Erythroblast (primary cell): ENCODE measurements around the gene EIF5A2.
"Not testable (repeated sequence)": the region's sequence is repeated elsewhere in the genome, so short reads cannot be mapped to it uniquely, and the experiment has no call there.

ENCODE experiments used
- DNase-seq, 2 experiments: peaks; one replicate each; lab custom pipeline; 2025; lab: John Stamatoyannopoulos, UW
- GATA1 ChIP-seq: IDR thresholded peaks from 2 replicates; pipeline ENCODE4 v1.6.1; 2011; ENCODE audit warnings: low read depth, mild to moderate bottlenecking, control low read depth, low read length, moderate library complexity
- POLR2A ChIP-seq: IDR thresholded peaks from 2 replicates; pipeline ENCODE4 v1.6.1; 2011; ENCODE audit warnings: mild to moderate bottlenecking, low read length

EIF5A2 gene

GRCh38 chr3:170908235-170909116, at the start of gene EIF5A2:
Gene EIF5A2, minus strand, starts transcription at chr3:170908637. Its CDS starts 831 bp downstream, at chr3:170907806.
- peak; percentile 79 for TF ChIP-seq POLR2A
- no peak for TF ChIP-seq GATA1
- peak; percentile 95 for DNase-seq

- no peak for DNase-seq
- TF ChIP-seq POLR2A, result no peak
- no peak for TF ChIP-seq GATA1
Measured at GRCh38 chr3:170956647-170957046, 48.2 kb upstream of the EIF5A2 start.

- DNase-seq, result no peak
- no peak for TF ChIP-seq GATA1
- TF ChIP-seq POLR2A, result no peak
Measured at GRCh38 chr3:170953736-170954135, 45.3 kb upstream of the EIF5A2 start.

GRCh38 chr3:170953229-170953628, 44.8 kb upstream of the EIF5A2 start:
- TF ChIP-seq GATA1, result no peak
- no peak for TF ChIP-seq POLR2A
- DNase-seq, result no peak

GRCh38 chr3:170949211-170949610, 40.8 kb upstream of the EIF5A2 start:
- no peak for TF ChIP-seq GATA1

GRCh38 chr3:170947018-170947769, 38.8 kb upstream of the EIF5A2 start:
- no peak for TF ChIP-seq POLR2A
- no peak for TF ChIP-seq GATA1
- no peak for DNase-seq

More at GRCh38 chr3:170949211-170949610, 40.8 kb upstream of the EIF5A2 start:
- DNase-seq, result no peak

GRCh38 chr3:170942011-170942410, 33.6 kb upstream of the EIF5A2 start:
- TF ChIP-seq POLR2A (no peak), GATA1 (no peak)
- no peak for DNase-seq

GRCh38 chr3:170941551-170941950, 33.1 kb upstream of the EIF5A2 start:
- no peak for DNase-seq
- no peak for TF ChIP-seq GATA1
- TF ChIP-seq POLR2A, result no peak

- DNase-seq, result not testable (repeated sequence)
Measured at GRCh38 chr3:170933039-170933438, 24.6 kb upstream of the EIF5A2 start.

- DNase-seq, result not testable (repeated sequence)
Measured at GRCh38 chr3:170923553-170923952, 15.1 kb upstream of the EIF5A2 start.

DNA sequence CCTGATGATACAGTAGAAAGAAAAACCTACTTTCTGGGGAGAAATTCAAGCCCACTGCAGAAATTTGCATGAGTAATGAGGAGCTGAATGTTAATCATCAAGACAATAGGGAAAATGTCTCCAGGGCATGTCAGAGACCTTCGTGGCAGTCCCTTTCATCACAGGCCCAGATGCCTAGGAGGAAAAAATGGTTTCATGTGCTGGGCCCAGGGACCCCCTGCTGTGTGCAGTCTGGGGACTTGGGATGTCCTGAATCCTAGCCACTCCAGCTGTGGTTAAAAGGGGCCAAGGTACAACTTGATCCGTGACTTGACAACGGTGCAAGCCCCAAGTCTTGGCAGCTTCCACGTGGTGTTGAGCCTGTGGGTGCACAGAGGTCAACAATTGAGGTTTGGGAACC, 10.3 kb upstream of the EIF5A2 start:
- TF ChIP-seq POLR2A, result no peak
- no peak for TF ChIP-seq GATA1
- no peak for DNase-seq

- no peak for DNase-seq
- TF ChIP-seq GATA1, result no peak
- TF ChIP-seq POLR2A, result no peak
Measured at GRCh38 chr3:170914690-170915089, 6.3 kb upstream of the EIF5A2 start.

DNA sequence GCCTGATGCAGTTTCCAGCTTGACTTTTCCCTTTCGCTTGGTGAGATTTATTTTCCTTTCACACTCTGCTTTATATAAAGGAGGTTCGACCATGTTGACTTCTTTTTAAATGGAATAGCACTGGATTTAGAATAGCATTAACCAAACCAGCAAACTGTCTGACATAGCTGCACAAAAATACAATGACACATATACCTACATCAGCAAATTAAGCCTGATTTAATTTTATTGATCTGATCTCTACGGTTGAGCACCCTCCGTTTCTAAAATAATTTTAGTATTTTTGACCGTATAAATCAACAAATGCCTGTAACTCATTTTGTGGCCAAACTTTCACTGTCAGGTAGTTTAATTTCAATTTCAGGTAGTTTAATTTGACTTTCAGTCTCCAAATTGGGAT, 5.8 kb upstream of the EIF5A2 start:
- DNase-seq, result no peak
- TF ChIP-seq GATA1 (no peak), POLR2A (no peak)

DNA sequence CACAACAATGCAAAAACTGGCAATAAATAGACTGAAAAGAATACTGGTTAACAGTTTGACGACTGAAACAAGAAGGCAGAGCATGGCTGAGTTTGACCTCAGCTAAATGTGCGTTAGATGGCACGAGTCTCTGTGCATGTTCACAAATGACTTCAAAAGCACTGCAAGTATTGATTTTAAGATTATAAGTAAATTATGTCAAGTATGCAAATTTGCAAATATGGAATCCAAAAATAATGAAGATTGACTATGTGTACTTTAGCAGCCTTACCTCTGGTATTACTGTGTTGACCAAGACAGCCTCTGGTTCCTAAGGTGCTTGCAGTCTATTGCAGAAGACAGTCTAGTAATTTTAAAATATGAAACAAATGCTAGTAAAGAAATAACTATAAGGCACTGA, 2.6 kb upstream of the EIF5A2 start:
- TF ChIP-seq GATA1 (no peak), POLR2A (no peak)
- DNase-seq, result no peak

GRCh38 chr3:170910542-170910941, 2.1 kb upstream of the EIF5A2 start:
- TF ChIP-seq POLR2A (no peak), GATA1 (no peak)
- no peak for DNase-seq
